Aortic smooth muscle cell (primary cell): ENCODE measurements around the gene UBAP2L. TPM values are rescaled to one million over a fixed set of nuclear protein-coding genes. Genes with fewer than 3 reads are reported as not detected.

Experiments used
- total RNA-seq: library from RNA; depleted of rRNA; stranded (reverse); fragments of >200 nt; gene quantifications from 2 replicates; pipeline ENCODE4 v1.2.3, GENCODE V29; 2014

Gene UBAP2L, protein sequence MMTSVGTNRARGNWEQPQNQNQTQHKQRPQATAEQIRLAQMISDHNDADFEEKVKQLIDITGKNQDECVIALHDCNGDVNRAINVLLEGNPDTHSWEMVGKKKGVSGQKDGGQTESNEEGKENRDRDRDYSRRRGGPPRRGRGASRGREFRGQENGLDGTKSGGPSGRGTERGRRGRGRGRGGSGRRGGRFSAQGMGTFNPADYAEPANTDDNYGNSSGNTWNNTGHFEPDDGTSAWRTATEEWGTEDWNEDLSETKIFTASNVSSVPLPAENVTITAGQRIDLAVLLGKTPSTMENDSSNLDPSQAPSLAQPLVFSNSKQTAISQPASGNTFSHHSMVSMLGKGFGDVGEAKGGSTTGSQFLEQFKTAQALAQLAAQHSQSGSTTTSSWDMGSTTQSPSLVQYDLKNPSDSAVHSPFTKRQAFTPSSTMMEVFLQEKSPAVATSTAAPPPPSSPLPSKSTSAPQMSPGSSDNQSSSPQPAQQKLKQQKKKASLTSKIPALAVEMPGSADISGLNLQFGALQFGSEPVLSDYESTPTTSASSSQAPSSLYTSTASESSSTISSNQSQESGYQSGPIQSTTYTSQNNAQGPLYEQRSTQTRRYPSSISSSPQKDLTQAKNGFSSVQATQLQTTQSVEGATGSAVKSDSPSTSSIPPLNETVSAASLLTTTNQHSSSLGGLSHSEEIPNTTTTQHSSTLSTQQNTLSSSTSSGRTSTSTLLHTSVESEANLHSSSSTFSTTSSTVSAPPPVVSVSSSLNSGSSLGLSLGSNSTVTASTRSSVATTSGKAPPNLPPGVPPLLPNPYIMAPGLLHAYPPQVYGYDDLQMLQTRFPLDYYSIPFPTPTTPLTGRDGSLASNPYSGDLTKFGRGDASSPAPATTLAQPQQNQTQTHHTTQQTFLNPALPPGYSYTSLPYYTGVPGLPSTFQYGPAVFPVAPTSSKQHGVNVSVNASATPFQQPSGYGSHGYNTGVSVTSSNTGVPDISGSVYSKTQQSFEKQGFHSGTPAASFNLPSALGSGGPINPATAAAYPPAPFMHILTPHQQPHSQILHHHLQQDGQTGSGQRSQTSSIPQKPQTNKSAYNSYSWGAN
- 66.3 and 85.6 TPM in 2 replicates for total RNA-seq

DNA sequence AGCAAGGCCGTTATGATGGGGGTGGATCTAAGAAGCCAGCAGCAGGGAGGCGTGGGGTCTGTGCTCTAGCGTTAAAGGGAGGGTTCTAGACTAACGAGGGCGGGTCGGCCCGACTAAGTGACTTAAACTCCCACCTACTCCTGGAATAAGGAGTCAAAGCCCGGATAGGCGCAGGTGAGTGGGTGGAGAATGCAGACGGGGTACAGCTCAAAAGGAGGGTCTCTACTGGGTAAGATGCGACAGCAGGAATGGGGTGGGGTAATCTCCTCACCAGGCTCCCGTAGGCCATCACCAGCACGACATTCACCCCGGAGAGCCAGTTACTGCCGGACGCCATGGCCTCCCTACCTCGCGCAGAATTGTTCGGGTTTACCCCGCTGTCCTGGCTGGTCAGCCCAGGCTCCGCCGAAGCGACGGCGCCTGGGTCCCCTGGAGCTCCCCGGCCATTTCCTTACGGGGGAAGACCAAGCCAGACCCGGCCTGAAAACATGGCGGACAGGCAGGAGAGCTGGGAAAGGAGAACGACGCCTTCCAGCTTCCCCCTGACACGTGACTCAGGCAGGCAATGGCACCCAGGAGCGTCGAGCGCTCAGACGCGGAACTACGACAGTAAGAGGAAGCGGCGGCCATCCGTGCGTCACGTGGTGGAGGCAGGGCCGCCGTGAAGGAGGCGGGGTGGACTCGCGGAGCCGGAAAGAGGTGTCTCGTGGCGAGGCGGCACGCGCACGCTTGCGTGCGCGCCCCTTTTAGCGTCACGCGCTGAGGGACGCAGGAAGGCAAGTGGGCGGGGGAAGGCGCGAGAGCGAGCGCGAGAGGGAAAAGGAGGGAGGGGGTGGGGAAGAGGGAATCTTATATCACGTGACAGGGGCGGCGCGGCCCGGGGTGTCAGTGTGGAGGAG, at the start of gene UBAP2L:
Gene UBAP2L (plus strand): TSS at position 885 of the 899 bp plus-strand sequence. CDS start 4,169 bp downstream, outside the sequence.

DNA sequence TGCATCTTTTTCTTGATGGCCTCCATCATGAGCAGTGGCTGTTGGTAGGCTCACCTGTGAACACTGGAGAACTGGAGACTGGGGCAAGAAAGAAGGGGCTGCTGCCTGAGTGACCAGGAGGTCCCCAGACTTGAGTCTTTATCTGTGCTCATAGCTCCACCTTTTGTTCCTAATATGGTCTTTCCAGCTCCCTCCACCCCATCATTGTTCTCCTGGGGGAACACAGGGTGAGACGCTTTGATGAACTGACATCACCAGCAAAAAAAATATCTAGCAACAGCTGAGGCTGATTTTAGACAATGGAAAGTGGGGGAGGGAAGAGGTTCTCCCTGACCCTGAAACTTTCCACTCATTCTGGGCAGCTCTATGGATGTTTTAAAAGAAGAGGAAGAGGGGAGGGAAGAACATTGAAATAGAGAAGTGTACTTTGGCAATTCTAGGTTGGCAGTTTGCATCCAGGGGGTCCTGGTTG, 28.7 kb upstream of the UBAP2L start, which contains the start of gene TPM3:
Gene TPM3 (minus strand): TSS at position 111 of the 472 bp plus-strand sequence. CDS start 82 bp downstream, at position 29.

DNA sequence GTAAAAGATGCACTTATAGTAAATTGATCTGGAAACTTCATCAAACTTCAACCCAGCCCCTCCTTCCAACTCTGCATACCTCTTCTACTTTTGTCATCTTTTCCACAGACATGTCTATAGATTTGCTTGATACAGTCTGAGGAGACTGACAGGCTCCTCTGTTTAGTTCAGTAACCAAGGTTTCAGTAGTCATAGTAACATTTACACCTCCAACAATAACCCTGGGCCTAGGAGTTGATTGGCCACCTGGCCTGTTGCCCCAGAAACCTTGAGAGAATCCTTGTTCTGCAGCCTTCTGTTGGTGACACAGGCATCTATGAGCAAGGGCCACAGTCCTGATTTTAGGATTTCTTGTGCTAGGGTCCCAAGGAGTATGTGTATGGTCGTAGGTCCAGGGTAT, 14.6 kb upstream of the UBAP2L start, which contains the start of gene CFAP141:
Gene CFAP141 (minus strand): TSS at position 138 of the 400 bp plus-strand sequence. CDS start 26 bp downstream, at position 112.

DNA sequence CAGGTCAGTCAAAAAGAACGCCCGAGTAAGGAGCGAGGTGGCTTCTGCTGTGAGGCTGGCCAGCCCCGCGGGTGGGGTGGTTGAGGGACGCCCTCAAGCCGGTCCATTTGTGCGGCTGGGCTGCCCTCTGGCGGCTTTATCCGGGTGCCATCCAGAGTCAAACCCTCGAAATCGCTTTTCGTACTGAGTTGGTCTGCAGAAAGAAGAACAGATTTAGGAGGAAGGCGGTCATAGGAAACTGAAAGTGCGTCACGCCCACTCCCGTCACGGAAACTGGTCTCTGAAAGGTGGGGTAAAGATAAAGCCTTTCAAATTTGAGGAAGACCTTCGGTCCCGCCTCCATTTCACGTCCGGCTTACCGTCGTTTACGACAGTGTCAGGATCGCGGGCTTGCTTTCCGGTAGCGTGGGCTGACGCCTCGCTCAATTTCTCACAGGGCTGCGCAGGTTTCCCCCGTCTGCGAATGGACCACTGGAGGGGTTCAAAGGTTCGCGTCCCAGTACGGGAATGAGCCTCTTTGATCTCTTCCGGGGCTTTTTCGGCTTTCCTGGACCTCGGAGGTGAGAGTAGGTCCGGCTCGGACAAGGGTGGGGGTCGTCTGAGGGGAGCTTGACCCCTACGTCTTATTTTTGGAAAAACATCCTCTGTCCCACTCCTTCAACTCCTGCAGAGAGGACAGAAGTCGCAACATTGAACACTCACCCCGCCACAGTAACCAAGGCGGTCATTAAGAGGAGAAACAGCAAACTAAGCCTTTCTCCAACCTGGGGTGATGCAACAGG, 51.7 kb downstream of the UBAP2L start, which contains the start of gene HAX1:
Gene HAX1 (plus strand): TSS at position 413 of the 782 bp plus-strand sequence. CDS start 95 bp downstream, at position 508.

Other genes starting within 250 kb of the UBAP2L start
- 97.8 and 120 TPM in 2 replicates for gene JTB, start 243.3 kb upstream of the UBAP2L start, total RNA-seq
- gene RAB13, start 234.6 kb upstream of the UBAP2L start, total RNA-seq = 91.4 and 101 TPM in 2 replicates
- 1,797 and 2,271 TPM in 2 replicates for gene RPS27, start 230.2 kb upstream of the UBAP2L start, total RNA-seq
- 0.12 and 0.13 TPM in 2 replicates for gene NUP210L, start 65.9 kb upstream of the UBAP2L start, total RNA-seq
- 595 and 615 TPM in 2 replicates for gene TPM3, start 28.9 kb upstream of the UBAP2L start, total RNA-seq
- not detected in 2 replicates for gene CFAP141, start 14.6 kb upstream of the UBAP2L start, total RNA-seq
- gene HAX1, start 51.7 kb downstream of the UBAP2L start, total RNA-seq = 92.0 and 102 TPM in 2 replicates
- gene AQP10, start 100.1 kb downstream of the UBAP2L start, total RNA-seq = under 0.01 and 0.06 TPM in 2 replicates
- 245 and 287 TPM in 2 replicates for gene ATP8B2, start 104.6 kb downstream of the UBAP2L start, total RNA-seq
- 11.8 and 22.7 TPM in 2 replicates for gene IL6R, start 184.4 kb downstream of the UBAP2L start, total RNA-seq